Ishikawa (cell line): ENCODE measurements around the gene C5orf63.

ENCODE experiments used
- CEBPB ChIP-seq: IDR thresholded peaks from 2 replicates; pipeline ENCODE4 v1.6.1; 2012
- CREB1 ChIP-seq: IDR thresholded peaks from 2 replicates; pipeline ENCODE4 v1.6.1; 2012; ENCODE audit warnings: low read depth
- EGR1 ChIP-seq: IDR thresholded peaks from 2 replicates; pipeline ENCODE4 v1.6.1; 2012
- EP300 ChIP-seq: IDR thresholded peaks from 2 replicates; pipeline ENCODE4 v1.6.1; 2012; ENCODE audit warnings: borderline replicate concordance
- FOXM1 ChIP-seq: IDR thresholded peaks from 2 replicates; pipeline ENCODE4 v1.6.1; 2012; ENCODE audit warnings: low read depth, borderline replicate concordance
- NFIC ChIP-seq: IDR thresholded peaks from 2 replicates; pipeline ENCODE4 v1.6.1; 2012
- RAD21 ChIP-seq: IDR thresholded peaks from 2 replicates; pipeline ENCODE4 v1.6.1; 2012; ENCODE audit warnings: low read depth
- TAF1 ChIP-seq: IDR thresholded peaks from 2 replicates; pipeline ENCODE4 v1.6.1; 2012; ENCODE audit warnings: low read depth, mild to moderate bottlenecking
- TCF12 ChIP-seq: IDR thresholded peaks from 2 replicates; pipeline ENCODE4 v1.6.1; 2012; ENCODE audit warnings: low read depth
- TEAD4 ChIP-seq: IDR thresholded peaks from 2 replicates; pipeline ENCODE4 v1.6.1; 2012
- YY1 ChIP-seq: IDR thresholded peaks from 2 replicates; pipeline ENCODE4 v1.6.1; 2012; ENCODE audit warnings: low read depth
- ZBTB7A ChIP-seq: IDR thresholded peaks from 2 replicates; pipeline ENCODE4 v1.6.1; 2012; ENCODE audit warnings: low read depth
- TF ChIP-seq, protein P1 (sequence below): IDR thresholded peaks from 2 replicates; pipeline ENCODE4 v1.6.1; 2012; ENCODE audit warnings: low read depth, mild to moderate bottlenecking
- TF ChIP-seq, protein P2 (sequence below): IDR thresholded peaks from 2 replicates; pipeline ENCODE4 v1.6.1; 2012
- TF ChIP-seq, protein P3 (sequence below): IDR thresholded peaks from 2 replicates; pipeline ENCODE4 v1.6.1; 2012

The C5orf63 gene

DNA sequence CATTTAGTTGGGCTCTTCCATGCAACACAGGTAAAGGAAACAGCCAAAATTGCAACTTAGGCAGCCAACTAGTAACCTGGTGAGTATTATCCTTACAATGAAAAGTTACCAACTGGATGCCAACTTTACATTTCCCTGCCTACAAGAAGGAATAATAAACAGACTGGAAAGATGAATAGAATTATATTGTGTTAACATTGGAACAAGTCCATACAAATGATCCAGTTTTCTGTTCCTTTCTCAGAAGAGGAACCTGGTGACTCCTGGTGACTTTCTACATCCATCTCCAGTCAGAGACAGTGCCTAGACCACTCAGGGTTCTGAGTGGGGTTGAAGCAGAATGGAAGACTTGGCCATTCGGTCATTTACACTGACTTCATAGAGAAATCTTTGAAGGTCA is 63.5 kb downstream of the C5orf63 start:
- TF ChIP-seq TCF12, result no peak
- TF ChIP-seq NFIC, result no peak
- no peak for TF ChIP-seq EGR1
- no peak for TF ChIP-seq RAD21

DNA sequence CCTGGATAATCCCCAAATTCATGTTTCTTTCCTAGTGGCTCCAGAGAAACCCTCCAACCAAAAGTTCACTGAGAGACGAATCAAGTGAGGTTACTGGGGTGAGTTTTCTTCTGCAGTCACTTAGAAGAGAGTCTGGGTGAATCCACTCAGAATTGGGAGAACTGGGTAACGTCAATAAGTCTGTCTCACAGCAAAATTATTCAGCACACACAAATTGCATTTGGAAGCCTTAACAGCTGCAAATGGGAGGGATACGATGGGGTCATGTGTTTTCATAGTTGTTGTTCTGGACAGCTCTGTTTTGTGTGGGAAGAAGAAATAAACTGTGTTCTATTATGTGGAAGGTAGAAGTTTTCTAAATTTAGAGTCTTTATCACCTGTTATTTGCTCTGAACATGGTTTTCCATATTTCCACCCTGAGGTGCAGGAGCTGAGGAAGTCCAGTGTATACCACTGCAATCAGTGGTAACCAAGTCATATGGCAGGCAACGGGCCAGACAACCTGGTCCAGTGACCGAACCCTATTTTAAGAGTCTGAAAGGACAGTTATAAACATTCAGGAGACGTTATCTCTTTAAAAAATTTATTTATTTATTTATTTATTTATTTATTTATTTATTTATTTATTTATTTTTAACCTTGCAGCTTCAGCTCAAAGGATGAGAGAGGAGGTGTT is 64.9 kb downstream of the C5orf63 start:
- TF ChIP-seq TAF1, result no peak
- TF ChIP-seq, protein P1, sequence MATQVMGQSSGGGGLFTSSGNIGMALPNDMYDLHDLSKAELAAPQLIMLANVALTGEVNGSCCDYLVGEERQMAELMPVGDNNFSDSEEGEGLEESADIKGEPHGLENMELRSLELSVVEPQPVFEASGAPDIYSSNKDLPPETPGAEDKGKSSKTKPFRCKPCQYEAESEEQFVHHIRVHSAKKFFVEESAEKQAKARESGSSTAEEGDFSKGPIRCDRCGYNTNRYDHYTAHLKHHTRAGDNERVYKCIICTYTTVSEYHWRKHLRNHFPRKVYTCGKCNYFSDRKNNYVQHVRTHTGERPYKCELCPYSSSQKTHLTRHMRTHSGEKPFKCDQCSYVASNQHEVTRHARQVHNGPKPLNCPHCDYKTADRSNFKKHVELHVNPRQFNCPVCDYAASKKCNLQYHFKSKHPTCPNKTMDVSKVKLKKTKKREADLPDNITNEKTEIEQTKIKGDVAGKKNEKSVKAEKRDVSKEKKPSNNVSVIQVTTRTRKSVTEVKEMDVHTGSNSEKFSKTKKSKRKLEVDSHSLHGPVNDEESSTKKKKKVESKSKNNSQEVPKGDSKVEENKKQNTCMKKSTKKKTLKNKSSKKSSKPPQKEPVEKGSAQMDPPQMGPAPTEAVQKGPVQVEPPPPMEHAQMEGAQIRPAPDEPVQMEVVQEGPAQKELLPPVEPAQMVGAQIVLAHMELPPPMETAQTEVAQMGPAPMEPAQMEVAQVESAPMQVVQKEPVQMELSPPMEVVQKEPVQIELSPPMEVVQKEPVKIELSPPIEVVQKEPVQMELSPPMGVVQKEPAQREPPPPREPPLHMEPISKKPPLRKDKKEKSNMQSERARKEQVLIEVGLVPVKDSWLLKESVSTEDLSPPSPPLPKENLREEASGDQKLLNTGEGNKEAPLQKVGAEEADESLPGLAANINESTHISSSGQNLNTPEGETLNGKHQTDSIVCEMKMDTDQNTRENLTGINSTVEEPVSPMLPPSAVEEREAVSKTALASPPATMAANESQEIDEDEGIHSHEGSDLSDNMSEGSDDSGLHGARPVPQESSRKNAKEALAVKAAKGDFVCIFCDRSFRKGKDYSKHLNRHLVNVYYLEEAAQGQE, result no peak
- no peak for TF ChIP-seq ZBTB7A
- no peak for TF ChIP-seq TEAD4
- no peak for TF ChIP-seq TCF12
- no peak for TF ChIP-seq CEBPB
- TF ChIP-seq YY1, result no peak
- TF ChIP-seq, protein P2, sequence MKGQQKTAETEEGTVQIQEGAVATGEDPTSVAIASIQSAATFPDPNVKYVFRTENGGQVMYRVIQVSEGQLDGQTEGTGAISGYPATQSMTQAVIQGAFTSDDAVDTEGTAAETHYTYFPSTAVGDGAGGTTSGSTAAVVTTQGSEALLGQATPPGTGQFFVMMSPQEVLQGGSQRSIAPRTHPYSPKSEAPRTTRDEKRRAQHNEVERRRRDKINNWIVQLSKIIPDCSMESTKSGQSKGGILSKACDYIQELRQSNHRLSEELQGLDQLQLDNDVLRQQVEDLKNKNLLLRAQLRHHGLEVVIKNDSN, result no peak
- TF ChIP-seq NFIC, result no peak
- TF ChIP-seq, protein P3, sequence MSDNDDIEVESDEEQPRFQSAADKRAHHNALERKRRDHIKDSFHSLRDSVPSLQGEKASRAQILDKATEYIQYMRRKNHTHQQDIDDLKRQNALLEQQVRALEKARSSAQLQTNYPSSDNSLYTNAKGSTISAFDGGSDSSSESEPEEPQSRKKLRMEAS, result no peak
- TF ChIP-seq EP300, result no peak
- no peak for TF ChIP-seq RAD21
- TF ChIP-seq CREB1, result no peak
- no peak for TF ChIP-seq FOXM1
- TF ChIP-seq EGR1, result no peak

DNA sequence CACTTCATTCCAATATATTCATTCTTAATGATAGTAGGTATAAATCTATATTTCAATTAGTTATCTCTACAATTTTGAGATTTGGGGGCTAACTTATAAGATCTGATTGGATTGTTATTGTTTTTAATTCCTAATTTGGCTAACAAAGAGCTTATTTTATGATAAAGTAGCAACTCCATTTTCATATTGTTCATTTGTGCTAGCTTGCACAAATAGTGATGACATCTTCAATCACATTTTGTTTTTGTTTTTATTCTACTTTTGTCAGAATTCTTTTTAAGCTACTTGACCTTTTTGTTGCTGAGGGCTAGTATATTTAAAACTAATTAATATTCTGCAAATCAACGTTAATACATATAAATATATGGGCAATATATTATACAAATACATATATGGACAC is 65.8 kb downstream of the C5orf63 start:
- no peak for TF ChIP-seq CEBPB
- TF ChIP-seq, protein P3, result no peak
- TF ChIP-seq, protein P2, result no peak
- no peak for TF ChIP-seq EGR1
- no peak for TF ChIP-seq EP300
- TF ChIP-seq NFIC, result no peak
- TF ChIP-seq CREB1, result no peak
- TF ChIP-seq ZBTB7A, result no peak
- TF ChIP-seq YY1, result no peak
- TF ChIP-seq TAF1, result no peak
- TF ChIP-seq FOXM1, result no peak
- TF ChIP-seq TCF12, result no peak
- TF ChIP-seq, protein P1, result no peak
- no peak for TF ChIP-seq TEAD4
- no peak for TF ChIP-seq RAD21

DNA sequence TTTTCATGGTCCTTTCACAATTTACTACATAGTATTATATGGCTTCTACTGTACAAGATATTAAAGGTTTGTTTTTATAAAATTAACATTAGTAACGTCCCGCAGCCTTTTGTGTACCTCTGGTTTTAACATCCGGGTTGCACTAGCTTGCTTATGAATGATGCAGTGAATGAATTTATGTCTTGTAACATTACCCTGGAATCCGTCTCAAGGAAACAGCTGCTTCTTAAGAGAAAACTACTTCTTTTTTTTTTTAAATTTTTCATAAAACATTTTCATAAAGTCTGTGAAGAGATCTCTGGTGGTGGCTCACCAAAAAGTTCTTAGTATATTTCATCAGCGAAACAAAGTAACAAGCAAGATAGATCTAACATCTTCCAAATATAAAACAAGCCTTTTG is 66.6 kb downstream of the C5orf63 start:
- TF ChIP-seq TEAD4 (no peak), RAD21 (no peak), EGR1 (no peak), YY1 (no peak), FOXM1 (no peak), TAF1 (no peak), TCF12 (no peak), CEBPB (no peak), NFIC (no peak), ZBTB7A (no peak), EP300 (no peak), CREB1 (no peak)
- TF ChIP-seq, protein P2, result no peak
- TF ChIP-seq, protein P3, result no peak
- TF ChIP-seq, protein P1, result no peak
